DMS114 treated with DMSO at 0.1 percent for 48 hours (cell line): ENCODE data around the gene MLNR.

Experiments
- DNase-seq: peaks from one replicate; lab custom pipeline; 2025; ENCODE audit not compliant: unreplicated experiment; lab: John Stamatoyannopoulos, UW

MLNR gene, protein sequence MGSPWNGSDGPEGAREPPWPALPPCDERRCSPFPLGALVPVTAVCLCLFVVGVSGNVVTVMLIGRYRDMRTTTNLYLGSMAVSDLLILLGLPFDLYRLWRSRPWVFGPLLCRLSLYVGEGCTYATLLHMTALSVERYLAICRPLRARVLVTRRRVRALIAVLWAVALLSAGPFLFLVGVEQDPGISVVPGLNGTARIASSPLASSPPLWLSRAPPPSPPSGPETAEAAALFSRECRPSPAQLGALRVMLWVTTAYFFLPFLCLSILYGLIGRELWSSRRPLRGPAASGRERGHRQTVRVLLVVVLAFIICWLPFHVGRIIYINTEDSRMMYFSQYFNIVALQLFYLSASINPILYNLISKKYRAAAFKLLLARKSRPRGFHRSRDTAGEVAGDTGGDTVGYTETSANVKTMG

DNA sequence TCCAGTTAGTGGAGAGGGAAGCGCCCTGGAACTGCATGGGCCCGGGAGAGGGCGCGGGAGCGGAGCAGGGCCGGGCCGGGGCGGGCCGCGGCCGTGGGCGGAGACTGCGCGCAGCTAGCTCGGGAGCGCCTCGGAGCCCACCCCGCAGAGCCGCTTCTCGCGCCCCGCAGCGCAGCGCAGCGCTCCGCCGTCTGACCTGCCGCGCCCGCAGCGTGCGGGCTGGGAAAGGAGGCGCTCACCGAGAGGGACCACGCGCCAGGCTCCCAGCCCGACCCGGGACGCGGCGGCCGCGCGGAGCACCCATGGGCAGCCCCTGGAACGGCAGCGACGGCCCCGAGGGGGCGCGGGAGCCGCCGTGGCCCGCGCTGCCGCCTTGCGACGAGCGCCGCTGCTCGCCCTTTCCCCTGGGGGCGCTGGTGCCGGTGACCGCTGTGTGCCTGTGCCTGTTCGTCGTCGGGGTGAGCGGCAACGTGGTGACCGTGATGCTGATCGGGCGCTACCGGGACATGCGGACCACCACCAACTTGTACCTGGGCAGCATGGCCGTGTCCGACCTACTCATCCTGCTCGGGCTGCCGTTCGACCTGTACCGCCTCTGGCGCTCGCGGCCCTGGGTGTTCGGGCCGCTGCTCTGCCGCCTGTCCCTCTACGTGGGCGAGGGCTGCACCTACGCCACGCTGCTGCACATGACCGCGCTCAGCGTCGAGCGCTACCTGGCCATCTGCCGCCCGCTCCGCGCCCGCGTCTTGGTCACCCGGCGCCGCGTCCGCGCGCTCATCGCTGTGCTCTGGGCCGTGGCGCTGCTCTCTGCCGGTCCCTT, at the start of gene MLNR:
Gene MLNR, plus strand, starts transcription at position 303 of the 820 bp plus-strand sequence. Its CDS starts 0 bp downstream, at position 303.
- DNase-seq, result no peak

GRCh38 chr13:49171359-49171758, 48.8 kb upstream of the MLNR start:
- no peak for DNase-seq

DNA sequence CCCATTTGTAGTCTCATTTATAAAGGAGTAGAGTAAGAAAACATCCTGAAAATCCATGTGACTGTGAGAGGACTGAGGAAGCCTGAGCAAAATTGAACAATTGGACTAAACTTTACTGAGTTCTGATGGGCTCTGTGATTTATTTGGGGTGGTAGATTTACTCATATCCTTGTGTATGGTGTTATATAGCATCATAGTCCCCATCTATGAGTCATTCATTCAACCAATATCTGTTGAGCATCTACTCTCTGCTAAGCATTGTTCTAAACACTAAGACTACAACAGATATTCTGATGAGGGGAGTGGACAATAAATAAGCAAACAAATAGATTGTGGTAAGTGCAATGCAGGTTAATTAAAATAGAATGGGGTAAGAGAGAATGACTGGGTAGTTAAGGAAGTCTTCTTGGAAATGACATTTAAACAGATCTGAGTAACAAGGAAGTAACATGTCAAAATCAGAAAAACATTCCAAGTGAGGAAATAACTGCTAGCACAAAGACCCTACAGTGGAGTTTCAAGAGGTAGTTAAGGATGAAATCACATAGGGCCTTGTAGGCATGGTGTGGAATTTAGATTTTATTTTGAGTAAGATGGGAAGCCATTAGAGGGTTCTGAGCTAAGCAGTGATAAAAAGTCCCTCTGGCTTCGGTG, 36.3 kb upstream of the MLNR start:
- no peak for DNase-seq

DNA sequence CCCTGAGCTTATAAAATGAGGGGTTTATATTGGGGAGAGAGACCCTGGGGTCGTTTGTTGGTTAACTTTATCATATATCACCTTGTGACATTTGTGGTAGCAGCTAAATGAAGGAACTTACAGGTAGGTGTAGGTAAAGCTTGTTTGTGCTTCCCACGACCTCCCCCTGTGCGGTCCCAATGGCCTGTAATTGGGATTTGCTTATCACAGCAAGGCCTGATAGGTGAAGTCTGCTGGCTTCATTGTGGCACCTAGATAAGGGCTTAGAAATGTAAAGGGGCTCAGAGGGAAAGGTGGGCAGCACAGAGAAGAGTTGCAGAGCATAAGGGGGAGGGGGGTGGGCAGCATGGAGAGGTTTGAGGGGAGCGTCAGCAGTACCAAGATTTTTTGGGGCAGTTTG, 35.5 kb upstream of the MLNR start:
- DNase-seq, result no peak

GRCh38 chr13:49185264-49185663, 34.9 kb upstream of the MLNR start:
- DNase-seq, result no peak

DNA sequence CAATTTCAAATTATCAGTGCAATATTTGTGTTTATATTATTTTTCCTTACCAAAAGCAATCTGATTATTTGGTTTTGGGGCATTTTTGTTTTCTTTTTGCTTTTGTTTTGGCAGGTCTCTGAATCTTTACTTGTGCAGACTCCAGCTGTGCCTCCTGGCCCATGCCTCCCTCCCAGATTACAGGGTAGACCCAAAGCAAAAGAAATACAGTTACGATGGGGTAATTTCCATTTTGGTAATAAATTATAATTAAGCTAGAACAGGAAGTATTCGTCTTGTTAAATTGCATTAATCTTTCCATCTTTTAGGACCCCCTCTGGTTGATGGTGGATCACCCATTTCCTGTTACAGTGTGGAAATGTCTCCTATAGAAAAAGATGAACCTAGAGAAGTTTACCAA, 29.2 kb upstream of the MLNR start:
- no peak for DNase-seq

DNA sequence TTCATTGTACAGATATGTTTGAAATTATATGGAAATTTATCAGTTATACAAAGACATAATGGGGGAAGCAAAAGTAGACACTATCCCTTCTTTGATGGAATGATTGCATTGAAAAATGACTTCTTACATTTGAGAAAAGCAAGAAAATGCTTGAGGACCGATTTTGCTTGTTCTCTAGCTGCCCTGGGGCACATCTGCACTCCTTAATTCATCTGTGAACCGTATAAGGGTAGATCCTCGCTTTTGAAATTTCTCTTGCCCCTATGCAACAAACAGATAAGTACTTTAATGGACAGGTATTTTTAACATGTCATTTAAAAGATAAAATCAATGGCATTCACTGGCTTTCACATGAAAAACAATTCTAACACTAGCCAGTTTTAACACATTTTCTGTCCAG, 13.5 kb upstream of the MLNR start:
- no peak for DNase-seq

DNA sequence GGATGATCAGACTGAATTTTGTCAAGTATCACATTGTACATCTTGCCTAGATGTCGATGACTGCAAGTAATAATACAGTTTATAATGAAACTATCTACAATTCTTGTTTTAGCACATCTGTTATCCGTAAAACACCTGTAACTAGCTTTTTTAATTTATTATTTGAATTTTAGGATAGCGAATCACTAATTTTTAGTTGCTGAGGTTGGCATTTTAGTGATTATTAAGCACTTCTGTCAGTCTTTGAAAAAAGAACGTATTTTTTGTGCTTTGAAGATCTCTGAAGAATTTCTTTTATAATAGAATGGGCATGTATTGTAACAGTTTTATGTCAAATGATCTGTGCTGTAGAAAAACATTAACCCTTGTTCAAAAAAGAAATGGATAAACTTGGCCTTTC, 11.5 kb upstream of the MLNR start:
- no peak for DNase-seq

DNA sequence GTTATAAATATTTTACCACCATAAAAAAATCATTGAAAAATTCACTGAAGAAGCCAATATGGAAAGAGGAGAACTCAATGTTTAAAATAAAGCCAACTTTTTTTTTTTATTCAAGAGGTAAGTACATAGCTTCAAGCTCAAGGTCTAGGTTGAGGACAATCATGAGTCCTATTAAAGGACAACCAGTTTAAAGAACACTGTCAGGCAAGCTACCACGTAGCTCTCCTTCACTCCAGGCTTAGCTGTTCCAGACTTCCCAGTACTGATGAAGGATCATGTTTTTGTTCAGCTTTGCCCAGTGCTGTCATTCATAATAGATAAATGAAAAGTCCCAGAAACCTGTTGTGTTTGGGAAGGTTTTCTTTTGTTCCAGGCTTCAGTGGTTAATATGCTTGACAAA, 10.0 kb upstream of the MLNR start:
- DNase-seq, result no peak

DNA sequence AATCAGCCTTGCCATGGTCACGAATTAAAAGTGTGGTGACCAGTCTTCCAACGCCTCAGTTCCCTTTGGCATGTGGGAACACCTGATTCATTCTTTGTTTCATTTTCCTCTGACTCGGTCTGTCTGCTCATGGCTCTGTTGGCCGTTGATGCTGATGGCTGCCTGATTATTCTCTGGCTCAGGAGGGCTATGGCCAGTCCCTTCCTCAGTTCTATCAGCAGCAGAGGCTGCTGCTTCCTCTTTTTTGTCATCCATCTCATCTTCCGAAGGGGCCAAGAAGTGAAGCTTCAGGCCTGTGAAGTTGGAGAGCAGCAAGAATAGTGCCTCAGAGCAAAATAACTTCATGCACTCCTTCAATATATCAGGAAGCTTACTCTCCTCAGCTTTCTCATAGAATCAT, 9.5 kb upstream of the MLNR start:
- DNase-seq, result no peak

DNA sequence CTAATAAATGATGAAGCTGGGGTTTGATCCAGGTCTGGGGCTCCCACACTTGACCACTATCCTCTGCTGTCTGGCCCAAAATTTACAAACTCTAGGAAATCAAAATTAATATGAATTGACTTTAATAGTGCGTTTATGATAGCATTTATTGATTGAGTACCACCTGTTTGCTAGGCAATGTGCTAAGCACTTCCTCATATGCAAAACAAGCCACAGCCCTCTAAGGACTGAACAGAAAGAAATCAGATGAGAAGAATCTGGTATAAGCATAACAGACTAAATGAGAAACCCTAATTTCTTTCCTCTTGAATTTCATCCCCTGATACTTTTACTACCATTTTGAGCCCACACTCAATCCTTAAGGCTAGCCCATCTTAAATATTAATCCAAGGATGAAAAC, 6.6 kb upstream of the MLNR start:
- no peak for DNase-seq

DNA sequence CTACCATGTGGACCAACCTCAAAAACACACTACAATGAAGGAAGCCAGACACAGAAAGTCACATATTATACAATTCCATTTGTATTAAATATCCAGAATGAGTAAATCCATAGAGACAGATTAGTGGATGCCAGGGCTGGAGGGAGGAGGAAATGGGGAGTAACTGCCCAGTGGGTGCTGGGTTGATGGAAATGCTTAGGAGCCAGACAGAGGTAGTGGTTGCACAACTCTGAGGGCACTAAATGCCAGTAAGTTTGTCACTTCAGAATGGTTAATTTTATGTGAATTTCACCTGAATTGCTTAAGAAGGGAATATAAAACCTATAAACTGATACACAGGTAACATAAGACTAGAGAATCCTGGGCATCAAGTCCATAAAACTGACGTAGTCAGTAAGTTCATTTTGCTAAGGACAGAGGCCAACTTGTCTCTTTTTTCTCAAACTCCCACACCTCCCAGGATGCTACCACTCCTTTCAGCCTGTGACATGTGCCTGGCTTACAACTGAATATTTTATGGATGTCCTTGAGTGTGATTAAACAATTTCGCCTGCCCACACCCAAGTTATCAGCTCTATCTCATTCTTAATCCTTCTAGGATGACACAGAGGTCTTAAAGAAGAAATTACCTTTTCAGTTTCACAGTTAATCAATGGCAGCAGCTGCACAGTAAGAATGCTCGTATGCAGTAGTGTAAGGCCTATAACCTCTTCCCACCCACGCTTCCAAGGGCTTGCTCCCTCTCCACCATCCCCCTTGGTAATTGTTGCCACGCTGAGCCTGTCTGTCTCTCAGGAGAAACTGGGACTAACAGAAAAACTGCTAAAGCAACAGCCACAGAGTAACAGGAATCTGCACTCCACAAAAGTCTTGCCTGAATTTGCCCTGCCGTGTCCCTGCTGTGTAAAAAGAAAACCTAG, 5.9 kb upstream of the MLNR start:
- DNase-seq, result no peak

GRCh38 chr13:49214917-49215376, 5.2 kb upstream of the MLNR start:
- no peak for DNase-seq

GRCh38 chr13:49216334-49216733, 3.8 kb upstream of the MLNR start:
- DNase-seq, result no peak

GRCh38 chr13:49217962-49218492, 2.1 kb upstream of the MLNR start:
- DNase-seq, result no peak

GRCh38 chr13:49218493-49219051, 1.6 kb upstream of the MLNR start:
- no peak for DNase-seq

DNA sequence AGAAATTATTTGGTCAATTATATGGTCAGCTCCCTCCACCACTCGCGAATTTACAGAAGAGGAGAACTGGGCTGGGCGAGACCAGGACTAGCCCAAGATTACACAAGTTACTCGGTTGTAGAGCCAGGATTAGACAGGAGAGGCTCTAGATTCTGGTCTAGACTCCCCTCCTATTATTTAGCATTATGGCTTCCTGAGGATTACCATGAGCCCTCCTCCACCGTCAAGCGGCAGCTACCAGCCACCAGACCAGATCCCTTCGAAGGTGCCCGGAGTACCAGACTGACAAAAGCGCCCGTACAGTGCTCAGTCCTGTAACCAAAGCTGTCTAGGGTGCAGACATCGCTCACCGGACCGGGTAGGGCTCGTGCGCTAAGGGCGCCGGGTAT, 497 bp upstream of the MLNR start:
- DNase-seq, result peak; percentile 22

DNA sequence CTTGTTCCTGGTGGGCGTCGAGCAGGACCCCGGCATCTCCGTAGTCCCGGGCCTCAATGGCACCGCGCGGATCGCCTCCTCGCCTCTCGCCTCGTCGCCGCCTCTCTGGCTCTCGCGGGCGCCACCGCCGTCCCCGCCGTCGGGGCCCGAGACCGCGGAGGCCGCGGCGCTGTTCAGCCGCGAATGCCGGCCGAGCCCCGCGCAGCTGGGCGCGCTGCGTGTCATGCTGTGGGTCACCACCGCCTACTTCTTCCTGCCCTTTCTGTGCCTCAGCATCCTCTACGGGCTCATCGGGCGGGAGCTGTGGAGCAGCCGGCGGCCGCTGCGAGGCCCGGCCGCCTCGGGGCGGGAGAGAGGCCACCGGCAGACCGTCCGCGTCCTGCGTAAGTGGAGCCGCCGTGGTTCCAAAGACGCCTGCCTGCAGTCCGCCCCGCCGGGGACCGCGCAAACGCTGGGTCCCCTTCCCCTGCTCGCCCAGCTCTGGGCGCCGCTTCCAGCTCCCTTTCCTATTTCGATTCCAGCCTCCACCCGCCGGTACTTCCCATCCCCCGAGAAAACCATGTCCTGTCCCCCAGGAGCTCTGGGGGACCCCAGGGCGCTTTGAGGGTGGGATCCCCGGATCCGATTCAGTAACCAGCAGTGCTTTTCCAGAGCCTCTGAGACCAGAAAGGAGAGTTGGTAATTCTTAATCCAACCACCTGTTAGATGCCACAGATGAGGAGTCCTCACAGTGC, 885 bp downstream of the MLNR start:
- DNase-seq, result no peak

- DNase-seq, result no peak
These were observed 1.4 kb downstream of the MLNR start for GRCh38 chr13:49221590-49221965.
